Brain microvascular endothelial cell (primary cell): ENCODE measurements around the gene KRTAP12-4.

Experiments
- DNase-seq: peaks from one replicate; pipeline ENCODE4 v3.0.0-alpha.2; 2020
- H3K27ac ChIP-seq: fragments of 250-450 bp; sonication (Bioruptor Pico); 2 replicates; pipeline ENCODE4 v1.5.1; 2020; ENCODE audit warnings: mild to moderate bottlenecking, moderate library complexity
- H3K27me3 ChIP-seq: fragments of 250-450 bp; sonication (Bioruptor Pico); replicated peaks from 2 replicates; pipeline ENCODE4 v1.5.1; 2020; ENCODE audit warnings: mild to moderate bottlenecking
- H3K36me3 ChIP-seq: fragments of 250-450 bp; sonication (Bioruptor Pico); replicated peaks from 2 replicates; pipeline ENCODE4 v1.5.1; 2020; ENCODE audit warnings: mild to moderate bottlenecking
- H3K4me3 ChIP-seq: 2 replicates; pipeline ENCODE4 v1.5.1; 2011; ENCODE audit warnings: low read depth, mild to moderate bottlenecking, control low read depth, low read length, moderate library complexity
- in situ Hi-C: cut with HindIII; loops from 2 replicates; pipeline ENCODE4 v1.10.0; 2017; ENCODE audit warnings: low sequenced_read_pairs, low pct_ligation_motif_present
- TF ChIP-seq, protein P1 (sequence below): IDR thresholded peaks from 2 replicates; pipeline ENCODE4 v1.5.1; 2011; ENCODE audit warnings: low read depth, mild to moderate bottlenecking, moderate library complexity, low read length, control low read depth, inconsistent platforms; ENCODE audit errors: missing control alignments

Gene KRTAP12-4

GRCh38 chr21:44684483-44684882 is 30.0 kb upstream of the KRTAP12-4 start:
- peaks cover 15% of the 10 kb centered on the region for H3K27me3 ChIP-seq
- in situ Hi-C loops = no loop called here
- H3K36me3 ChIP-seq = no peaks in the 10 kb centered on the region
- TF ChIP-seq, protein P1, sequence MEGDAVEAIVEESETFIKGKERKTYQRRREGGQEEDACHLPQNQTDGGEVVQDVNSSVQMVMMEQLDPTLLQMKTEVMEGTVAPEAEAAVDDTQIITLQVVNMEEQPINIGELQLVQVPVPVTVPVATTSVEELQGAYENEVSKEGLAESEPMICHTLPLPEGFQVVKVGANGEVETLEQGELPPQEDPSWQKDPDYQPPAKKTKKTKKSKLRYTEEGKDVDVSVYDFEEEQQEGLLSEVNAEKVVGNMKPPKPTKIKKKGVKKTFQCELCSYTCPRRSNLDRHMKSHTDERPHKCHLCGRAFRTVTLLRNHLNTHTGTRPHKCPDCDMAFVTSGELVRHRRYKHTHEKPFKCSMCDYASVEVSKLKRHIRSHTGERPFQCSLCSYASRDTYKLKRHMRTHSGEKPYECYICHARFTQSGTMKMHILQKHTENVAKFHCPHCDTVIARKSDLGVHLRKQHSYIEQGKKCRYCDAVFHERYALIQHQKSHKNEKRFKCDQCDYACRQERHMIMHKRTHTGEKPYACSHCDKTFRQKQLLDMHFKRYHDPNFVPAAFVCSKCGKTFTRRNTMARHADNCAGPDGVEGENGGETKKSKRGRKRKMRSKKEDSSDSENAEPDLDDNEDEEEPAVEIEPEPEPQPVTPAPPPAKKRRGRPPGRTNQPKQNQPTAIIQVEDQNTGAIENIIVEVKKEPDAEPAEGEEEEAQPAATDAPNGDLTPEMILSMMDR = no peak
- H3K4me3 ChIP-seq = no peak overlapping the region
- DNase-seq = no peak
- H3K27ac ChIP-seq = no peak overlapping the region

- in situ Hi-C loops = no loop called here
- Histone ChIP-seq H3K27ac (no peak overlapping the region), H3K27me3 (peaks cover 15% of the 10 kb centered on the region), H3K4me3 (no peak overlapping the region), H3K36me3 (no peaks in the 10 kb centered on the region)
- no peak for DNase-seq
- TF ChIP-seq, protein P1 = no peak
Measured at GRCh38 chr21:44684077-44684476, 29.6 kb upstream of the KRTAP12-4 start.

GRCh38 chr21:44682580-44683151 is 28.2 kb upstream of the KRTAP12-4 start:
- no peak overlapping the region for H3K4me3 ChIP-seq
- in situ Hi-C loops = no loop called here
- peaks cover 11% of the 10 kb centered on the region for H3K27me3 ChIP-seq
- H3K27ac ChIP-seq = no peak overlapping the region
- no peaks in the 10 kb centered on the region for H3K36me3 ChIP-seq
- TF ChIP-seq, protein P1 = no peak
- no peak for DNase-seq

GRCh38 chr21:44681861-44682579 is 27.6 kb upstream of the KRTAP12-4 start, which contains the start of gene KRTAP12-1:
Gene KRTAP12-1, minus strand, starts transcription at chr21:44682163. Its CDS starts 40 bp downstream, at chr21:44682123.
- in situ Hi-C loops = no loop called here
- TF ChIP-seq, protein P1 = no peak
- no peaks in the 10 kb centered on the region for H3K36me3 ChIP-seq
- no peak within 1 kb of the TSS for H3K4me3 ChIP-seq
- DNase-seq = no peak
- no peak within 1 kb of the TSS for H3K27ac ChIP-seq
- peaks cover 4% of the 10 kb centered on the region for H3K27me3 ChIP-seq

GRCh38 chr21:44681152-44681551 is 26.7 kb upstream of the KRTAP12-4 start:
- TF ChIP-seq, protein P1 = no peak

More at GRCh38 chr21:44681152-44681551, 26.7 kb upstream of the KRTAP12-4 start:
- Histone ChIP-seq H3K36me3 (no peaks in the 10 kb centered on the region), H3K4me3 (no peak overlapping the region), H3K27ac (no peak overlapping the region), H3K27me3 (no peaks in the 10 kb centered on the region)
- in situ Hi-C loops = no loop called here
- no peak for DNase-seq
